IMR-90 (cell line): ENCODE results near the gene OR52R1. TPM values are rescaled to one million over a fixed set of nuclear protein-coding genes. Genes with fewer than 3 reads are reported as not detected.
A peak's percentile ranks its signal among the peaks of the same experiment; 100 is the strongest.

Source experiments
- ATAC-seq: fragments of 200-7000 bp; cut with Tn5 transposase; 2 replicates; pipeline ENCODE4 v1.9.1; 2020; ENCODE audit warnings: low read depth, mild to moderate bottlenecking, moderate library complexity
- BruUV-seq: library from RNA; stranded (reverse); fragments of 400-500 nt; replicated peaks from 2 replicates; lab custom pipeline; 2021; lab: Mats Ljungman, UMichigan
- CTCF ChIA-PET: fragments of 300-600 bp; formaldehyde crosslinking; extraction: SDS; loops from one replicate; lab custom pipeline; 2021; ENCODE audit warnings: antibody characterized with exemption; lab: Yijun Ruan, JAX
- POLR2A ChIA-PET: fragments of 300-600 bp; sonication (Branson Sonifier 250); formaldehyde crosslinking; loops from one replicate; lab custom pipeline; 2022; ENCODE audit warnings: antibody characterized with exemption; ENCODE audit not compliant: unreplicated experiment; lab: Charles Lee
- DNase-seq: peaks from one replicate; pipeline ENCODE4 v3.0.0; 2013
- H2AFZ ChIP-seq: replicated peaks from 2 replicates; pipeline ENCODE3; 2013; ENCODE audit warnings: low read length, mild to moderate bottlenecking; ENCODE audit not compliant: poor library complexity
- H2AK5ac ChIP-seq: 2 replicates; pipeline ENCODE4 v1.6.1; 2013; ENCODE audit warnings: low read depth, low read length, inconsistent platforms
- H2AK9ac ChIP-seq: replicated peaks from 2 replicates; pipeline ENCODE3; 2013; ENCODE audit warnings: mild to moderate bottlenecking, low read depth, low read length, moderate library complexity; ENCODE audit not compliant: poor library complexity
- H2BK120ac ChIP-seq: 2 replicates; pipeline ENCODE4 v1.6.1; 2013; ENCODE audit warnings: low read depth, low read length, inconsistent platforms
- H2BK15ac ChIP-seq: 3 replicates; pipeline ENCODE4 v1.6.1; 2013; ENCODE audit warnings: low read depth, low read length, inconsistent platforms
- H2BK20ac ChIP-seq: 2 replicates; pipeline ENCODE4 v1.6.1; 2013; ENCODE audit warnings: low read depth, mild to moderate bottlenecking, inconsistent platforms, low read length, moderate library complexity
- H2BK5ac ChIP-seq: 2 replicates; pipeline ENCODE4 v1.6.1; 2013; ENCODE audit warnings: mild to moderate bottlenecking, low read depth, low read length, inconsistent platforms; ENCODE audit not compliant: poor library complexity, severe bottlenecking
- H3K14ac ChIP-seq: replicated peaks from 2 replicates; pipeline ENCODE4 v1.6.1; 2013; ENCODE audit warnings: low read depth, low read length, inconsistent platforms
- H3K18ac ChIP-seq: 2 replicates; pipeline ENCODE4 v1.6.1; 2013; ENCODE audit warnings: low read depth, low read length, control low read depth
- H3K23ac ChIP-seq: 2 replicates; pipeline ENCODE4 v1.6.1; 2013; ENCODE audit warnings: low read depth, low read length, inconsistent platforms
- H3K27ac ChIP-seq: 2 replicates; pipeline ENCODE4 v1.5.1; 2013; ENCODE audit warnings: mild to moderate bottlenecking, control low read depth, low read length; ENCODE audit not compliant: insufficient read depth
- H3K27me3 ChIP-seq: 2 replicates; pipeline ENCODE4 v1.6.1; 2013; ENCODE audit warnings: low read length; ENCODE audit not compliant: control insufficient read depth, insufficient read depth
- H3K36me3 ChIP-seq: 2 replicates; pipeline ENCODE4 v1.6.1; 2013; ENCODE audit warnings: low read length, mixed read lengths; ENCODE audit not compliant: control insufficient read depth, insufficient read depth
- H3K4ac ChIP-seq: 2 replicates; pipeline ENCODE4 v1.6.1; 2013; ENCODE audit warnings: low read depth, low read length, inconsistent platforms
- H3K4me1 ChIP-seq: 2 replicates; pipeline ENCODE4 v1.6.1; 2013; ENCODE audit warnings: low read length, mixed read lengths; ENCODE audit not compliant: control insufficient read depth, insufficient read depth
- H3K4me2 ChIP-seq: 2 replicates; pipeline ENCODE4 v1.6.1; 2013; ENCODE audit warnings: low read depth, mild to moderate bottlenecking, control low read depth, low read length, moderate library complexity
- H3K4me3 ChIP-seq: 2 replicates; pipeline ENCODE4 v1.5.1; 2013; ENCODE audit warnings: low read depth, mild to moderate bottlenecking, control low read depth, low read length, moderate library complexity; ENCODE audit not compliant: insufficient read depth
- H3K56ac ChIP-seq: 2 replicates; pipeline ENCODE4 v1.6.1; 2013; ENCODE audit warnings: low read length, inconsistent platforms; ENCODE audit not compliant: insufficient read depth; ENCODE audit errors: extremely low read depth
- H3K79me1 ChIP-seq, 2 experiments: 2 replicates each; pipeline ENCODE4 v1.6.1; 2013; ENCODE audit warnings: low read length in 2 of 2, inconsistent platforms in 1 of 2, low read depth in 1 of 2
- H3K9ac ChIP-seq: 2 replicates; pipeline ENCODE4 v1.6.1; 2013; ENCODE audit warnings: low read depth, low read length, control low read depth
- H3K9me1 ChIP-seq: 2 replicates; pipeline ENCODE4 v1.6.1; 2013; ENCODE audit warnings: low read length, inconsistent platforms; ENCODE audit not compliant: insufficient read depth
- H3K9me3 ChIP-seq: 2 replicates; pipeline ENCODE4 v1.6.1; 2013; ENCODE audit warnings: low read length; ENCODE audit not compliant: control insufficient read depth, insufficient read depth
- H4K20me1 ChIP-seq: 2 replicates; pipeline ENCODE4 v1.6.1; 2013; ENCODE audit warnings: low read length, inconsistent platforms; ENCODE audit not compliant: insufficient read depth
- H4K5ac ChIP-seq: 2 replicates; pipeline ENCODE4 v1.6.1; 2013; ENCODE audit warnings: mild to moderate bottlenecking, low read depth, low read length, control low read depth
- H4K8ac ChIP-seq, 2 experiments: 2 replicates each; pipeline ENCODE4 v1.6.1; 2013; ENCODE audit warnings: low read depth in 2 of 2, low read length in 2 of 2, control low read depth in 1 of 2, inconsistent platforms in 1 of 2
- H4K91ac ChIP-seq: 2 replicates; pipeline ENCODE4 v1.6.1; 2013; ENCODE audit warnings: low read depth, low read length, inconsistent platforms; ENCODE audit not compliant: insufficient read depth
- CHD1 ChIP-seq: IDR thresholded peaks from 2 replicates; pipeline ENCODE4 v1.6.1; 2012; ENCODE audit warnings: low read depth, low read length, improper control_type of control experiment
- CTCF ChIP-seq: conservative IDR thresholded peaks from 2 replicates; pipeline ENCODE4 v1.5.1; 2012; ENCODE audit warnings: mild to moderate bottlenecking, low read depth, low read length, improper control_type of control experiment
- MXI1 ChIP-seq: IDR thresholded peaks from 2 replicates; pipeline ENCODE4 v1.6.1; 2012; ENCODE audit warnings: low read depth, mild to moderate bottlenecking, low read length, moderate library complexity, borderline replicate concordance
- RCOR1 ChIP-seq: IDR thresholded peaks from 2 replicates; pipeline ENCODE4 v1.6.1; 2012; ENCODE audit warnings: mild to moderate bottlenecking, low read length, improper control_type of control experiment; ENCODE audit not compliant: insufficient replicate concordance
- RFX5 ChIP-seq: IDR thresholded peaks from 2 replicates; pipeline ENCODE4 v1.8.0; 2012; ENCODE audit warnings: low read depth, mild to moderate bottlenecking, low read length, moderate library complexity
- USF2 ChIP-seq: fragments of 150-350 bp; IDR thresholded peaks from 2 replicates; pipeline ENCODE4 v1.6.1; 2017; ENCODE audit warnings: mild to moderate bottlenecking, antibody characterized with exemption, low read length, low read depth
- WGBS, 2 experiments: methylation state at CpG; one replicate each; pipeline versions ENCODE4 v1.1.5 to v1.1.7; 2013; ENCODE audit warnings: missing lambda C conversion rate in 2 of 2; ENCODE audit not compliant: insufficient read length in 1 of 2; ENCODE audit errors: extremely low coverage in 2 of 2; 5-methylcytosine and 5-hydroxymethylcytosine counted together
- dilution Hi-C: fragments of 300-500 bp; cut with HindIII; formaldehyde crosslinking; loops from one replicate; pipeline ENCODE4 v1.14.3; 2018; ENCODE audit warnings: low sequenced_read_pairs; ENCODE audit not compliant: unreplicated experiment
- in situ Hi-C: fragments of 300-500 bp; cut with MboI; formaldehyde crosslinking; loops from 3 replicates; pipeline ENCODE4 v1.14.3; 2019; ENCODE audit warnings: low sequenced_read_pairs, inconsistent platforms, mixed read lengths
- intact Hi-C: fragments of 100-400 bp; cut with micrococcal nuclease; formaldehyde crosslinking; loops from 2 replicates; pipeline ENCODE4 v1.10.0; 2022
- polyA plus RNA-seq, 3 experiments: library from polyadenylated mRNA; depleted of rRNA; stranded (reverse); fragments of >200 nt; gene quantifications; 2 replicates each; pipeline ENCODE4 v1.2.3, GENCODE V29; 2012; ENCODE audit warnings: low replicate concordance in 1 of 3
- total RNA-seq: library from RNA; depleted of rRNA; stranded (reverse); fragments of >200 nt; gene quantifications from 2 replicates; pipeline ENCODE4 v1.2.3, GENCODE V29; 2012

The OR52R1 gene
- total and polyA plus RNA-seq, 2 of the 4 experiments (the other 2 are of a cell fraction): not detected

DNA sequence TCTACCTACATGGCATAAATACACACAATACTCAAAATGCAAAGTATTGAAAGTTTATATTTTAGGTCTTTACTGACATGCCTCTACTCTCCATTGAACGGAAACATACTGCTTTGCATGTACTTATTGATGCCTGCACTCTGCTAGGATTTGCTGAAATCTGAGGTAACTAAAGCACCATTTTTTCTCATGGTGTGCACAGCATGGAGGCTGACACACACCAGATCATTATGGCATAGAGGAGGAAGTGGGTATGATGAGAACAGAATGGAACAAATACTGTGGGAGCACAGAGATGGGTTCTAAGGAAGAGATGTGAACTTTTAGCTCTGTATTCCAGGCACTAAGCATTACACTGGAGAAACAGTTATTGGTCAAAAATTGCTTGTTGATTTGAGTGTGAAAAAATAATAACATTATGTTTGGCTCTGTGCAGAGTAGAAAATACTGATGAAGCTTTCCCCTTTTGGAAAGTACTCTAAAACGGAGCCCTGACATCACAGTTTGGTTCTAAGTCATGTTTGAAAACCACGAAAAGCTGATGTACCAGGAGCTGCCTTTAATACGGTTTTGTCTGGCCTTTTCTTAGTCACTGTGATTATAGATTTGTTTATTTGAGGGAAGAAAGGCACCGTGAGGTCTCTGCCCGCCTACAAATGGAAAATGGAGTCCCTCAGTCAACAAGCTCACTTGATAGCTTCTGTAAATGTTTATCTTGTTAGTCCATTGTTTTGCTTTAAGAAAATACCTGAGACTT is 5.6 kb downstream of the OR52R1 start:
- Histone ChIP-seq H3K27ac (no peak overlapping the region), H3K27me3 (no peaks in the 10 kb centered on the region; the same call in 1 of the 2 replicates), H3K4me1 (no peaks in the 10 kb centered on the region), H3K14ac (no peak overlapping the region), H3K56ac (no peak overlapping the region), H3K9me3 (no peaks in the 10 kb centered on the region; the same call in 1 of the 2 replicates), H4K8ac (no peak overlapping the region), H4K5ac (no peak overlapping the region), H2AFZ (no peak overlapping the region), H4K91ac (no peak overlapping the region), H3K4me2 (no peak overlapping the region), H2BK120ac (no peak overlapping the region), H3K79me1 (no peaks in the 10 kb centered on the region), H3K9ac (no peak overlapping the region), H2BK20ac (no peak overlapping the region), H2BK5ac (no peak overlapping the region), H3K4ac (no peak overlapping the region), H3K4me3 (no peak overlapping the region), H4K20me1 (no peaks in the 10 kb centered on the region), H2BK15ac (no peak overlapping the region), H3K18ac (no peak overlapping the region), H2AK9ac (no peak overlapping the region), H2AK5ac (no peak overlapping the region), H3K9me1 (no peaks in the 10 kb centered on the region), H3K36me3 (no peaks in the 10 kb centered on the region), H3K23ac (no peak overlapping the region)
- dilution Hi-C loops: no loop called here
- CTCF ChIA-PET: no interaction called here
- intact Hi-C loops: no loop called here
- BruUV-seq: no TSS peak
- no peak for TF ChIP-seq RFX5
- no peak for TF ChIP-seq RCOR1
- no peak for TF ChIP-seq CTCF
- TF ChIP-seq USF2: no peak
- TF ChIP-seq MXI1: no peak
- TF ChIP-seq CHD1: no peak
- in situ Hi-C loops: no loop called here
- POLR2A ChIA-PET: no interaction called here
- DNase-seq (peak; percentile 12), ATAC-seq (0 out of 2 replicates have a peak, but pooled peaks have one; percentile 27)
- WGBS, 2 experiments: no CpG with 5 or more reads among the region's 6 CpGs
